ENCODE results near the gene GPR26.
"Not testable (repeated sequence)": the region's sequence is repeated elsewhere in the genome, so short reads cannot be mapped to it uniquely, and the experiment has no call there.

Gene GPR26

DNA sequence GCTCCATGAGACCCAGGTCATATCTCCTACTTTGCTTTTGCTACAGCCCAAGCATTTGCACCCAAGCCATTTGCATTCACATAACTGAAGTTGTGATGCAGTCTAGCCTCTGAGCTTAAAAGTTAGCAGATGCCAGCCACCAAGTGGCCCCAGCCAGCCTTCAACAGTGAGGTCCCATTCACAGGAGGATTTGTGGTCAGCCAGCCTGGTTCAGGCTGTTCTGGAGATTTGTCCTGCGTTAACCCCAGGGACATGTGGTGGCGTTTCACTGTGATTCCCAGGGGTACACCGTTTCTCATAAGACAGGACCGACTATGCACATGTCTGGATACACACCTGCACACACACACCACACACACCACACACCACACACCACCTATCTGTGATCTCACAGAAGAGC lies 51.2 kb downstream of the GPR26 start:
- DNase-seq = no peak

DNA sequence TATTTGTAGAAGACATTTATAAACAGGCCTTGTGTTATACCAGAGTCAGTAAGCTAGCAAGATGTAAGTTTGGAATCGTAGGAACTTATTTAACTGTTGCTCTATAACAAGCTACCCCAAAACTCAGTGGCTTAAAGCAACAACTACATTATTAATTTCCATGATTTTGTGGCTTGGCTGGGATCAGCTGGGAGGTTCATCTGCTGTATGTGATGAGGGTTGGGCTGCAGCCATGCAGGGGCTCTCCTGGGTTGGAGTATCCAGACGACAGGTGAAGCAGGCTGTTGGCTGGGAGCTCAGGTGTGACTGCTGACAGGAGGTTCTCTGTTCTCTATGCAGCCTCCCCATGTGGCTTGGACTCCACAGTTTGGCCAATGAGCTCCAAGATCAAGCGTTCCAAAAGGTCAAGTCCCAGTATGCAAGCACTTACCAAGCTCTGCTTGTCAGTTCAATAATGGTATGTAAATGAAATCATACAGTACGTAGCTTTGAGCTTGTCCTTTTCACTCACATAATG lies 52.4 kb downstream of the GPR26 start:
- DNase-seq = no peak

DNA sequence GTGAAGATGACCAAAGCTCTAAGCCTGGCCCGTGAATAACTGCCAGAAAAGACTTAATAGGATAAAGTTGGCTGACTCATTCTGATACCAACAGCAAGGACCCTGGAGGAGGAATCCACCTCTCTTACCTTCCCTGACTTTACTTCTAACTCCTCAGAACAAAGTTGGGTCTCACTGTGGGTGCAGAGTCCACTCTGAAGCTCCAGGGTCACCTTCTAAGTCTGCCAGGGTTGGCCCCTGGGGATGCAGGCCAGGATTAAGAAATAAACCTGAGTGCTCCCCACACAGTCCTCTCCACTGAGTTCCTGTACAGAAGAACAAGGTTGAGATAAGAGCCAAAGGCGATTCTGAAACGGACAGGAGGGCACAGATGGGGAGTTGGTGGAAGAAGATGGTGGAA lies 54.4 kb downstream of the GPR26 start:
- DNase-seq = no peak

DNA sequence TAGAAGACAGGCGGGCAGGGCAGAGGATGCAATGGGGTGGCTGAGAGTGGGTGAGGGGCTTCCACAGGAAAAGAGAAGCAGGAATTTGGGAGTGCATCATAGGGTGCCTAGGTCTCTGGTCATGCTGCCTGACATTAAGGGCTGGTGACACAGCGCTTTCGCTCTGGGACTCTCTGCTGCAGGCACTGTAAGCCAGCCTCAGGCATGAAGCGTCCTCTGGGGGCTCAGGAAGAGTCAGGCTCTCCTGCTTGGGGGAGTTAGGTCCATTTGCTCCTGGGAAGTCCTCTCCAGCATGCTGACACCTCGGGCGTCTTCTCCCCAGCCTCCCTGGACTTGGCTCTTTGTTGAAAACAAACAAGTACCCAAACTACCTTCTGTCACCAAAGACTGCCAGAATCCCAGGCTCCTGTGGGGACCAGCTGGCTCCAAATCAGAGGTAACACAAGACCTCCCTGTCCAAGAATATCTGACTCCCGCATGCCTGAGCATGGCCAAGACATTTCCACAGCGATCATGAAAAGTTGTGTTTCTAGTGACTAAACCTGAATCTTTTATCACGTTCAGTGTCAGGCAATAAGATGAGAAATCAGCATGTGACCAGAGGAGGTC lies 55.4 kb downstream of the GPR26 start:
- no peak for DNase-seq

DNA sequence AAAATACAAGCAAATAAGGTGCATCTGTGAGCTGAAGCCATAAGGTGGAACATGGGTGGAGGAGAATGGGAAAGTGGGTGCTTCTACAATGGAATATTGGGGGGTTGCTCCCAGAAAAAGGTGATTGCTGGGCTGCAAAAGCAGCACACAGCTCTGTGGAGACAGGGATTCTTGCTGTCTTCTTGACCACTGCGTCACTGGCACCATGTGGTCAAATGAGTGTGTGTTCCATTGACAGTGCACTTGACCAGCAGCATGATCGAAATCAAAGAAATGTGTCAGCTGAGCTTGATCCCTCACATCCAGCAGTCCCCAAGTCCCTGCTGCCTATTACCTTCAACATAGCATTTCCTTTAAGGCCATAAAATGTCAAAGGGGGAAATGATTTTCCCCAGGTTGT lies 56.2 kb downstream of the GPR26 start:
- DNase-seq = no peak

DNA sequence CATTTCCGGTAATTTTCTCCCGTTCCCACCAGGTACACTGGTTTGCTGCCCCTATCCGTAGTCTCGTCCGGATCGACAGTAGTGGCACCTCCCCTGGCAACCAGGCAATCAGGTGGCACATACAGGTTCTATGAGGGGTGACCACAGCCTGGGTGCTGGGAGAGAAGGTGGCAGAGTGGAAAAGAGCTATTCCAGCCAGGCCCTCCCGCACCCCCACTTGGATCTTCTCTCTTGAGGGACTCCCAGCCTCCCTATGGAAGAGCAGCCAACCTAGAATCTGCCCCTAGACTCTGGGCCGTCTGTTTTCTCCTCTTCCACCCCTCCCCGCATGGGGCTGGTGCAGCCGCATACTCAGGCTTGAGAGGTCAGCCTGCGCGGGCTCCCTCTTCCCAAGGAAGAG lies 58.6 kb downstream of the GPR26 start:
- no peak for DNase-seq

DNA sequence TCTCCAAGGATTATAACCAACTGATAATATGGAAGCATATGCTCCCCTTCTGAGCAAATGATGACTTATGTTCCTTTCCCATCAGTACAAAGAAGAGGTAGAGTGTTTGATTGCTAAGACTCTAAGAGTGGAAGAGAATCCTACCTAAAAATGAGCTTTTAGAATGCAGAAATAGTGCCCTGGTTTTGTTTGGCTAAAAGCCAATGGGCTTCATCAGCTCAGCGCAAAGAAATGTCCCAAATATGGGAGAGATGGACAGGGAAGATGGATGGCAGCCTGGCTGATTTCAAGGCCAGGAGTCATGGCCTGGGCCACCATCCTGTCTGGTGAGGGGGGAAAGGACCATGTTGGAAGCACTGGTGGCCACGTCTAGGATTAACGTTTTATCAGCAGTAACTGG lies 60.2 kb downstream of the GPR26 start:
- DNase-seq = no peak

DNA sequence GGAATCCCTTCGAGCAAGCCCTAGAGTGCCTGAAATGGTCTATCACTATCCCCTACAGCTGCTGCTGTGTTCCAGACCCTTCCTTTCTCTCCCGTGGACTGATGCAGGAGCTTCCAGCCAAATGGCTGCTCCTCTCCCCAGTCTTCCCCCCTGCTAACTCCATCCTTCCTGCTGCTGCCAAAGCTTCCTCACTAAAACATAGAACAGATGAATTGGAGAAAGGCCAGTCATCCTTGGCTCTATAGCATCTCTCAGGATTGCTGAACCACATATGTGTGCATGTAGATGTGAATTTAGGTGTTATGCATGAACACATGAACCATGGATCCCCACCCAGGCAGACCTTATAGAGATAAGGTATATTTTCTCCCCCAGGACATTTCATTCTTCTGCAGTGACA lies 60.7 kb downstream of the GPR26 start:
- DNase-seq = no peak

DNA sequence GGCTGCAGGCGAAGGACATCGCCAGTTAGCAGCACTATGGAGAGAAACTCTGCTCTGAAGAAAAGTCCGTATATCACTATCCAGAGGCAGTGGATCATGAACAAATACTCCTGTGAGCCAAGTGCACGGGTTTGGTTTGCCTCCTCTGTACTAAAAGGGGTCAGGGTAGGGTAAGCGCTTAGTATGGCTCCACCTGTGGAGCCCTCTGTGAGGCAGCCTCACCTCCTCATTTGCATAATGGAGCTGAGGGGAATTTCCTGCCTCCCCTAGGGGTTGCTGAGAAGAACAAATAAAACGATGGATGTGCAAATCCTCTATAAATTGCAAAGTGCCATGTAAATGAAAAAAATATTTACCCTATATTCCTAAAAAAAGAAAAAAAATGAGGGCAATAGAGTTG lies 63.4 kb downstream of the GPR26 start:
- no peak for DNase-seq

DNA sequence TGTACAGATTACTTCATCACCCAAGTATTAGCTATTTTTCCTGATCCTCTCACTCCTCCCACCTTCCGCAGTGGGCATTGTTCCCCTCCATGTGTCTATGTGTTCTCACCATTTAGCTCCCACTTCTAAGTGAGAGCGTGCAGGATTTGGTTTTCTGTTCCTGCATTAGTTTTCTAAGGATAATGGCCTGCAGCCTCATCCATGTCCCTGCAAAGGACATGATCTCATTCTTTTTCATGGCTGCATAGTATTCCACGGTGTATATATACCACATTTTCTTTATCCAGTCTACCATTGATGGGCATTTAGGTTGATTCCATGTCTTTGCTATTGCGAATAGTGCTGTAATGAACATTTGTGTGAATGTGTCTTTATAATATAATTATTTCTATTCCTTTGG lies 70.8 kb downstream of the GPR26 start:
- DNase-seq = not testable (repeated sequence)

DNA sequence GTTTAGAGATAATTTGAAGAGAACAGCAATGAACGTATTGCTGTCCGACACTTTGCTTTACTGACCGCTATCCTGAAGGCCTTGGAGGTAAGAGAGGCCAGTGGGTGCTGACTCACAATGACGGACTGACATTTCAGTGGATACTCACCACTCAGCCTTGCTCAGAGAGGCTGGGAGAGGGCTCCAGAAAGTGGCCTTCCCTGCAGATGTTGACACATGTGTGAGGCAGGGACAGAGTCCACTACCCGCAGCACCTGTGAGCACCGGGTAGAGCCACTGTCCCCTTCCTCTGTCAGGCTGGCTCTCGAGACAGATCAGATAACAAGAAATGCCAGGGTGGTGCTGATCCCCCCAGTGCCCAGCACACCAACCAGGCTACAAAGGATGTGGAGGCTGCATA lies 75.0 kb downstream of the GPR26 start:
- DNase-seq = no peak

DNA sequence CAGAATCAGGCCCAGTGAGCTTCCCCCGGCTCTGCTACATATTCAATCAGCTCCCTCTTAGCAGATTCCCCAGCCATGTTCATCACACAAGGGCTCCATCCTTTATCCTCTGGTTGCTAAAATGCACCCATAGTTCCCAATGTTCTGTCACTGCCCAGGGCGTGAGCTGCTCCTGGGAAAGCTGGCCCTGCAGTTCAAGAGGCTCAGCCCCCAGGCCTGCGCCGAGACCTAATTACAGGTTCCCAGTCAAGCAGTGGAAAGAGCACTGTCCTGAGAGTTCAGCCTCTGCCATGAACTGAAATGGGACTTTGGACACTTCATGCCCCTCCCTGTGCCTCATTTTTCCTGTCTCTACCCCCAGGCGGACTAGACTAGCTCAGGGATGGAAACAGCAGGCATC lies 75.6 kb downstream of the GPR26 start:
- DNase-seq = no peak

DNA sequence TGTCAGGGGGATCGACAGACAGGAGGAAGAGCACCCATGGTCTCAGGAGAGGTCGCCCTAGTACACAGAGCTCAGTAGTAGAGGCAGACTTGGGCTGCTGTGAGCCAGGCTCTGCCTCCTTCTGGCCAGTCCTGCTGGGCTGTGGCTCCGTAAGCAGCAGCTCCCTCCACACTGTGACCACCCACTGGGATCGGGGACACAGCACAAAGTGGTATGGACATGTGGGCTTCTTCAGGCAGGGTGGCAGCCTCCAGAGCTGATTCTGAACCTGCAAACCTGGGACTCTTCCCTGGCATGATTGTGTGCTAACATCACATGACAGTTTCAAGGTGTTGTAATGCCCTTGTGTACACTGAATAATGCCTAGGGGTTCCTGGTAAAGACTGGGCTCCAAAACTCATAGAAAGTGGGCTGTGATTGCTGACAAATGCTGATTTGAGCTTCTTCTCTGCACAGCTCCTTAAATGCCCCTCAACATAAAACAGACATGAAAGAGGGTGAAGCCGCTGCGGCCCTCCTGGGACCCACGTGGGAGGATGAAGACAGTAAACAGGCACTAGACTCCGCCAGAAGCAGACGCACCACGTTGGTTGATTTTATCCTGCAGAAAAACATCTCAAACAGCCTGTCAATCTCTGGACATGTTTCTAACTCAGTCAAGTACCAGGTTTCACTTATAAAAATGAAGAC lies 76.7 kb downstream of the GPR26 start:
- no peak for DNase-seq

DNA sequence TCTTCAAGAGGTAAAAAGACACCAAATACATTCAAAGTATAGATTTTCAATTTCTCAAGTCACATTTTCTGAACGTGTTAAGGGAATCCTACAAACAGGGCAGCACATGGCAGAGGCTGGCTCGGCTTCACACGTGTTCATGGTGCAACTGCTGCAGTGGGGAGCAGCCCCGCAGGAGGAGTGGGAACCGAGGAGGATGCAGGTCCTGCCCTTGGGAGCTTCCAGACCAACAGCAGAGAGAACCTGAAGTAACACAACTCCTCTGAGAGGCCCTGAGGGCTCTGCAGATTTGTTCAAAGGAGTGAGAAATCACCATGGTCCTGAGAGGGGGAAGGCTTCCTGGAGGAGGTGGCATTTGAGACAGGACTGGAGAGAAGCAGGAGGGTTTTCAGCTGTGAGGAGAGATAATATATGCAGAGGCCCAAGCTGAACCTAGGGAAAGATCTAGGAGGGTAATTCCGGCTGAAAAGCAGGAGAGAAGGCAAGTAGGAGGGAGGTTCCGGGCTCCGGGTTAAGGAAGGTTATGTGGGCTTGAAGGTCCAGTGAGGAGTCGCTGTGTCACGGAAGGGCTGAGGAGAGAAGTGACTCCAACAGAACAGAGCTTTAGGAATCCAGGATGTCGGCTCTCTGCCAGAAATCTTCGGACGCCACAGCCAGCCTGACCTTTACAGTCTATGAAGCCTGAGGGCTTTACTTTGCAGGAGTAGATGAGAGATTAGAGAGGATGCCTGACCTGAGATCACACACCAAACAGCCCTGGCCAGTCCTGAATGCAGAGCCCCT lies 77.5 kb downstream of the GPR26 start:
- DNase-seq = no peak

DNA sequence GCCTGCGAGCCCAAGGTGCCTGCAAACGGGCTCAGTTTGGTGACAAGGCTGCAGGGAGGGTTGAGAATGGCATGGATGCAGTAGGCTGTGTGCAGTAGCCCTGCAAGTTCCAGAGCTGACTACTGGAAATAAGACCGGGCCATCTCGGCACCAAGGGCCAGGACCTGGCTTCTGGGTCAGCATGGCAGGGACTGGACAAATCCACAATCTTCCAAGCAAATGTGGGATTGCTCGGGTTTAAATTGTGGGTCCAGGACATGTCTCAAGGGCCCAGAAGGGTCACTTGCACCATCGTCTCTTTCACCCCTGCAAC lies 78.0 kb downstream of the GPR26 start:
- DNase-seq = no peak

Data from hippocampal formation (tissue), 2 donors.